Smooth muscle cell (in vitro differentiated cells): ENCODE results near the gene RFPL3. TPM values are rescaled to one million over a fixed set of nuclear protein-coding genes. Genes with fewer than 3 reads are reported as not detected.

ENCODE experiments used
- DNase-seq: peaks from one replicate; lab custom pipeline; 2025; ENCODE audit not compliant: unreplicated experiment; lab: John Stamatoyannopoulos, UW
- H2AFZ ChIP-seq: fragments of 200-600 bp; sonication (generic); 2 replicates; pipeline ENCODE4 v1.6.0; 2016; ENCODE audit warnings: antibody characterized with exemption, low read depth, mild to moderate bottlenecking
- H3F3A ChIP-seq: fragments of 200-600 bp; sonication (generic); 2 replicates; pipeline ENCODE4 v1.6.0; 2017; ENCODE audit warnings: antibody characterized with exemption, low read depth
- H3K27ac ChIP-seq: fragments of 200-600 bp; sonication (generic); 2 replicates; pipeline ENCODE4 v1.5.1; 2016; ENCODE audit warnings: low read depth, mild to moderate bottlenecking
- H3K27me3 ChIP-seq: fragments of 200-600 bp; sonication (generic); 2 replicates; pipeline ENCODE4 v1.6.1; 2016; ENCODE audit warnings: low read depth, mild to moderate bottlenecking
- H3K36me3 ChIP-seq: fragments of 200-600 bp; sonication (generic); 2 replicates; pipeline ENCODE4 v1.5.1; 2016; ENCODE audit warnings: low read depth
- H3K4me1 ChIP-seq: fragments of 200-600 bp; sonication (generic); 2 replicates; pipeline ENCODE4 v1.5.1; 2016; ENCODE audit warnings: low read depth
- H3K4me2 ChIP-seq: fragments of 200-600 bp; sonication (generic); 2 replicates; pipeline ENCODE4 v1.6.0; 2016; ENCODE audit warnings: mild to moderate bottlenecking
- H3K4me3 ChIP-seq: fragments of 200-600 bp; sonication (generic); 2 replicates; pipeline ENCODE4 v1.5.1; 2016; ENCODE audit warnings: mild to moderate bottlenecking
- H3K79me2 ChIP-seq: fragments of 200-600 bp; sonication (generic); 2 replicates; pipeline ENCODE4 v1.6.0; 2016; ENCODE audit warnings: low read depth, mild to moderate bottlenecking
- H3K9ac ChIP-seq: fragments of 200-600 bp; sonication (generic); 2 replicates; pipeline ENCODE4 v1.6.0; 2016; ENCODE audit warnings: low read depth
- H3K9me3 ChIP-seq: fragments of 200-600 bp; sonication (generic); replicated peaks from 2 replicates; pipeline ENCODE4 v1.5.1; 2016; ENCODE audit warnings: low read depth
- H4K20me1 ChIP-seq: fragments of 200-600 bp; sonication (generic); 2 replicates; pipeline ENCODE4 v1.6.0; 2016; ENCODE audit warnings: low read depth
- CTCF ChIP-seq: fragments of 200-600 bp; sonication (generic); IDR thresholded peaks from 2 replicates; pipeline ENCODE4 v1.5.1; 2017; ENCODE audit warnings: borderline replicate concordance, mild to moderate bottlenecking, antibody characterized with exemption; ENCODE audit not compliant: insufficient read depth, poor library complexity, severe bottlenecking
- WGBS: methylation state at CpG from one replicate; pipeline ENCODE4 v1.1.7; 2016; ENCODE audit warnings: low lambda C conversion rate; 5-methylcytosine and 5-hydroxymethylcytosine counted together
- polyA plus RNA-seq: library from polyadenylated mRNA; unstranded; fragments of >200 nt; fragmentation: Nextera tagmentation; extraction: Ambion mirVana; gene quantifications from 2 replicates; pipeline ENCODE4 v1.2.1, GENCODE V29; 2016
- total RNA-seq: library from RNA; depleted of rRNA; stranded (reverse); fragments of >200 nt; gene quantifications from 2 replicates; pipeline ENCODE4 v1.2.3, GENCODE V29; 2014

RFPL3 gene
- total and polyA plus RNA-seq, 2 experiments from 2014 or later, result 0.26 TPM; not detected in 1

- Histone ChIP-seq H3K27ac (no peak overlapping the region), H3K4me2 (no peak overlapping the region), H3K4me1 (no peaks in the 10 kb centered on the region), H2AFZ (no peak overlapping the region), H3K27me3 (no peaks in the 10 kb centered on the region), H3K36me3 (no peaks in the 10 kb centered on the region), H4K20me1 (no peaks in the 10 kb centered on the region), H3K79me2 (no peaks in the 10 kb centered on the region), H3K9ac (no peak overlapping the region), H3K9me3 (no peaks in the 10 kb centered on the region), H3F3A (no peaks in the 10 kb centered on the region), H3K4me3 (no peak overlapping the region)
- 85% methylated on average over 11 of the region's 11 CpGs for WGBS
- DNase-seq, result no peak
- TF ChIP-seq CTCF, result no peak
Observed at GRCh38 chr22:32323513-32324164, 34.0 kb upstream of the RFPL3 start.

GRCh38 chr22:32324505-32325415, 32.9 kb upstream of the RFPL3 start:
- Histone ChIP-seq H3K4me2 (no peak overlapping the region), H3K27ac (no peak overlapping the region), H3K4me3 (no peak overlapping the region), H3K9ac (no peak overlapping the region), H2AFZ (no peak overlapping the region), H3K79me2 (no peaks in the 10 kb centered on the region), H3F3A (no peaks in the 10 kb centered on the region), H3K36me3 (no peaks in the 10 kb centered on the region), H3K9me3 (no peaks in the 10 kb centered on the region), H3K4me1 (no peaks in the 10 kb centered on the region), H3K27me3 (no peaks in the 10 kb centered on the region), H4K20me1 (no peaks in the 10 kb centered on the region)
- no peak for TF ChIP-seq CTCF
- DNase-seq, result no peak
- WGBS, result 91% methylated on average over 26 of the region's 26 CpGs

GRCh38 chr22:32325416-32325801, 32.3 kb upstream of the RFPL3 start:
- WGBS, result 80% methylated on average over 9 of the region's 9 CpGs
- no peaks in the 10 kb centered on the region for H3K27me3 ChIP-seq
- no peaks in the 10 kb centered on the region for H4K20me1 ChIP-seq
- no peak for TF ChIP-seq CTCF
- no peaks in the 10 kb centered on the region for H3K79me2 ChIP-seq
- H3F3A ChIP-seq, result no peaks in the 10 kb centered on the region
- H3K9me3 ChIP-seq, result no peaks in the 10 kb centered on the region
- no peak overlapping the region for H2AFZ ChIP-seq
- no peak overlapping the region for H3K4me2 ChIP-seq
- no peaks in the 10 kb centered on the region for H3K36me3 ChIP-seq
- H3K4me3 ChIP-seq, result no peak overlapping the region
- H3K9ac ChIP-seq, result no peak overlapping the region
- H3K4me1 ChIP-seq, result no peaks in the 10 kb centered on the region
- no peak overlapping the region for H3K27ac ChIP-seq
- DNase-seq, result no peak
